Caco-2 (cell line): ENCODE measurements around the gene CEP20. TPM values are rescaled to one million over a fixed set of nuclear protein-coding genes. Genes with fewer than 3 reads are reported as not detected.

Experiments used
- BruUV-seq: library from RNA; stranded (reverse); fragments of 400-500 nt; replicated peaks from 2 replicates; lab custom pipeline; 2021; lab: Mats Ljungman, UMichigan
- CTCF ChIA-PET: fragments of 300-600 bp; sonication (Branson Sonifier 250); formaldehyde crosslinking; loops from one replicate; lab custom pipeline; 2022; ENCODE audit warnings: antibody characterized with exemption; lab: Charles Lee
- POLR2A ChIA-PET: fragments of 300-600 bp; sonication (Branson Sonifier 250); formaldehyde crosslinking; loops from one replicate; lab custom pipeline; 2022; ENCODE audit warnings: antibody characterized with exemption; lab: Charles Lee
- DNase-seq, 2 experiments: peaks; one replicate each; pipeline versions ENCODE4 v3.0.0 to v3.0.0-alpha.2; 2020 to 2022
- H3K27me3 ChIP-seq: replicated peaks from 2 replicates; pipeline ENCODE4 v1.6.0; 2011; ENCODE audit warnings: low read length; ENCODE audit not compliant: control insufficient read depth, insufficient read depth
- H3K36me3 ChIP-seq: 2 replicates; pipeline ENCODE4 v1.5.1; 2011; ENCODE audit warnings: low read length; ENCODE audit not compliant: control insufficient read depth, insufficient read depth
- H3K4me1 ChIP-seq: fragments of 250-450 bp; sonication (Bioruptor Pico); 2 replicates; pipeline ENCODE4 v1.5.1; 2020; ENCODE audit warnings: mild to moderate bottlenecking
- H3K4me3 ChIP-seq: 2 replicates; pipeline ENCODE4 v1.5.1; 2011; ENCODE audit warnings: low read depth, mild to moderate bottlenecking, control low read depth, low read length
- H3K9me3 ChIP-seq: fragments of 250-450 bp; sonication (Bioruptor Pico); 2 replicates; pipeline ENCODE4 v1.5.1; 2020; ENCODE audit warnings: mild to moderate bottlenecking, moderate library complexity
- H3K27ac Mint-ChIP-seq: one replicate; pipeline ENCODE4 v1.8.0; 2022; ENCODE audit warnings: mixed read lengths; ENCODE audit not compliant: unreplicated experiment
- H3K27me3 Mint-ChIP-seq: one replicate; pipeline ENCODE4 v1.8.0; 2022; ENCODE audit warnings: mixed read lengths; ENCODE audit not compliant: insufficient read depth, unreplicated experiment
- H3K36me3 Mint-ChIP-seq: one replicate; pipeline ENCODE4 v1.8.0; 2022; ENCODE audit warnings: mild to moderate bottlenecking, mixed read lengths; ENCODE audit not compliant: insufficient read depth, unreplicated experiment
- H3K4me1 Mint-ChIP-seq: one replicate; pipeline ENCODE4 v1.8.0; 2022; ENCODE audit warnings: low read depth, mixed read lengths; ENCODE audit not compliant: unreplicated experiment
- H3K4me3 Mint-ChIP-seq: one replicate; pipeline ENCODE4 v1.8.0; 2022; ENCODE audit warnings: mild to moderate bottlenecking, moderate library complexity, mixed read lengths; ENCODE audit not compliant: unreplicated experiment
- H3K9me3 Mint-ChIP-seq: one replicate; pipeline ENCODE4 v1.8.0; 2022; ENCODE audit warnings: mixed read lengths; ENCODE audit not compliant: unreplicated experiment
- CTCF ChIP-seq, 2 experiments: fragments of 200-600 bp in 1 of 2; IDR thresholded peaks; 1 replicate in 1 of 2; 2 replicates in 1 of 2; pipeline versions ENCODE4 v1.5.1 to v1.8.0; 2011 to 2022; ENCODE audit warnings: antibody characterized with exemption in 1 of 2, control low read depth in 1 of 2, inconsistent platforms in 1 of 2, low read depth in 1 of 2, low read length in 1 of 2, mild to moderate bottlenecking in 1 of 2, moderate library complexity in 1 of 2; ENCODE audit not compliant: insufficient read depth in 1 of 2, severe bottlenecking in 1 of 2, unreplicated experiment in 1 of 2
- intact Hi-C: fragments of 100-400 bp; cut with micrococcal nuclease; formaldehyde crosslinking; loops from one replicate; pipeline ENCODE4 v1.10.0; 2022; ENCODE audit not compliant: unreplicated experiment
- total RNA-seq: library from RNA; stranded (reverse); gene quantifications from 2 replicates; pipeline ENCODE4 v1.2.3, GENCODE V29; 2022

The CEP20 gene
- total RNA-seq, 1 experiment from 2014 or later, result 26.0 TPM

- TF ChIP-seq CTCF (IDR thresholded peaks at IDR 0.05; ENCODE audit: insufficient read depth in 1 of 2, low read depth in 1 of 2, low read length in 1 of 2, severe bottlenecking in 1 of 2, unreplicated experiment in 1 of 2), result no peak
- intact Hi-C loops, result no loop called here
- peaks cover 11% of the 10 kb centered on the region for H3K9me3 Mint-ChIP-seq
- H3K27ac Mint-ChIP-seq, result no peak overlapping the region
- H3K4me1 Mint-ChIP-seq, result no peaks in the 10 kb centered on the region
- H3K4me3 Mint-ChIP-seq, result no peak overlapping the region
- peaks cover 14% of the 10 kb centered on the region for H3K9me3 ChIP-seq
- no peak for DNase-seq
- ChIA-PET POLR2A (no interaction called here), CTCF (no interaction called here)
- no TSS peak for BruUV-seq
- H3K36me3 ChIP-seq, result no peaks in the 10 kb centered on the region
- no peaks in the 10 kb centered on the region for H3K27me3 ChIP-seq
- H3K36me3 Mint-ChIP-seq, result no peaks in the 10 kb centered on the region
- H3K4me3 ChIP-seq, result no peak overlapping the region
- peaks cover 3% of the 10 kb centered on the region for H3K27me3 Mint-ChIP-seq
- no peaks in the 10 kb centered on the region for H3K4me1 ChIP-seq
Measured at GRCh38 chr16:15816228-15816627, 72.2 kb downstream of the CEP20 start.

Other genes starting within 250 kb of the CEP20 start
- 20.2 and 22.3 TPM in 2 replicates for gene MARF1, start 245.4 kb downstream of the CEP20 start, total RNA-seq
- 60.7 and 67.7 TPM in 2 replicates for gene NDE1, start 238.4 kb downstream of the CEP20 start, total RNA-seq
- gene MYH11, start 31.6 kb downstream of the CEP20 start, total RNA-seq, result 0.19 TPM in 1 of 2 replicates, not detected in the other
- gene ABCC1, start 61.0 kb upstream of the CEP20 start, total RNA-seq, result 22.3 and 24.8 TPM in 2 replicates